GM21381 (cell line): Measurements from ENCODE around the gene ADAMTS1.

Experiments used
- ATAC-seq: cut with Tn5 transposase; IDR thresholded peaks from one replicate; pipeline ENCODE4 v1.9.1; 2021; ENCODE audit warnings: mild to moderate bottlenecking, moderate library complexity; ENCODE audit not compliant: unreplicated experiment

The ADAMTS1 gene

GRCh38 chr21:26845759-26846035 is 488 bp upstream of the ADAMTS1 start:
- ATAC-seq: no peak

GRCh38 chr21:26844258-26845065 is 747 bp downstream of the ADAMTS1 start:
- no peak for ATAC-seq

- ATAC-seq: no peak
Measured at GRCh38 chr21:26843933-26844257, 1.3 kb downstream of the ADAMTS1 start.

GRCh38 chr21:26842974-26843932 is 2.0 kb downstream of the ADAMTS1 start:
- no peak for ATAC-seq

GRCh38 chr21:26842300-26842699 is 2.9 kb downstream of the ADAMTS1 start:
- ATAC-seq: no peak

- ATAC-seq: no peak
Measured at GRCh38 chr21:26840912-26841311, 4.3 kb downstream of the ADAMTS1 start.

- no peak for ATAC-seq
Measured at GRCh38 chr21:26840201-26840600, 5.0 kb downstream of the ADAMTS1 start.

- ATAC-seq: no peak
Measured at GRCh38 chr21:26837539-26837938, 7.7 kb downstream of the ADAMTS1 start.

- no peak for ATAC-seq
Measured at GRCh38 chr21:26836528-26836927, 8.7 kb downstream of the ADAMTS1 start.

GRCh38 chr21:26835714-26836265 is 9.4 kb downstream of the ADAMTS1 start:
- ATAC-seq: no peak

- ATAC-seq: no peak
Measured at GRCh38 chr21:26835027-26835713, 10.0 kb downstream of the ADAMTS1 start.

- no peak for ATAC-seq
Measured at GRCh38 chr21:26834181-26834905, 10.9 kb downstream of the ADAMTS1 start.

GRCh38 chr21:26833460-26833939 is 11.7 kb downstream of the ADAMTS1 start:
- no peak for ATAC-seq

- no peak for ATAC-seq
Measured at GRCh38 chr21:26833011-26833410, 12.2 kb downstream of the ADAMTS1 start.

GRCh38 chr21:26832546-26832945 is 12.7 kb downstream of the ADAMTS1 start:
- ATAC-seq: no peak

- no peak for ATAC-seq
Measured at GRCh38 chr21:26826801-26827200, 18.4 kb downstream of the ADAMTS1 start.

GRCh38 chr21:26820509-26820908 is 24.7 kb downstream of the ADAMTS1 start:
- ATAC-seq: no peak

- no peak for ATAC-seq
Measured at GRCh38 chr21:26819740-26820324, 25.4 kb downstream of the ADAMTS1 start.

GRCh38 chr21:26818906-26819305 is 26.3 kb downstream of the ADAMTS1 start:
- ATAC-seq: no peak

- ATAC-seq: no peak
Measured at GRCh38 chr21:26815197-26815596, 30.0 kb downstream of the ADAMTS1 start.
